Lower lobe of right lung (tissue), 2 donors: ENCODE data around the gene DPP6. TPM values are rescaled to one million over a fixed set of nuclear protein-coding genes. Genes with fewer than 3 reads are reported as not detected.

Source experiments
- ATAC-seq, 2 donors: fragments of 200-7000 bp; cut with Tn5 transposase; one replicate each; pipeline ENCODE4 v1.9.1; 2020 to 2022; ENCODE audit warnings: mild to moderate bottlenecking in 2 of 2, moderate library complexity in 2 of 2
- DNase-seq: peaks from one replicate; pipeline ENCODE4 v3.0.0-alpha.2; 2020
- H3K27ac ChIP-seq: fragments of 200-600 bp; one replicate; pipeline ENCODE4 v1.8.0; 2022
- H3K27me3 ChIP-seq: fragments of 200-600 bp; one replicate; pipeline ENCODE4 v1.8.0; 2022; ENCODE audit warnings: low read depth
- H3K36me3 ChIP-seq: fragments of 200-600 bp; one replicate; pipeline ENCODE4 v1.8.0; 2022; ENCODE audit warnings: mild to moderate bottlenecking
- H3K4me1 ChIP-seq: fragments of 200-600 bp; one replicate; pipeline ENCODE4 v1.8.0; 2022
- H3K4me3 ChIP-seq: fragments of 200-600 bp; one replicate; pipeline ENCODE4 v1.8.0; 2022; ENCODE audit warnings: mild to moderate bottlenecking
- H3K9me3 ChIP-seq: fragments of 200-600 bp; one replicate; pipeline ENCODE4 v1.8.0; 2022
- CTCF ChIP-seq: fragments of 200-600 bp; IDR thresholded peaks from one replicate; pipeline ENCODE4 v1.8.0; 2022; ENCODE audit warnings: antibody characterized with exemption, mild to moderate bottlenecking
- intact Hi-C: fragments of 100-400 bp; cut with DNase I; formaldehyde crosslinking; loops from one replicate; pipeline ENCODE4 v1.11.0; 2022
- total RNA-seq: library from RNA; stranded (reverse); fragmentation: NEBNext Ultra II Directional; extraction: Animal tissue kit (Norgen Biotek cat#: 25700); gene quantifications from one replicate; pipeline ENCODE4 v1.2.1, GENCODE V29; 2021
- donor health status: DM: no; HTN: yes; CAD: no; lungs with severe emphysema.

Gene DPP6
- total RNA-seq, 1 donor from 2014 or later: 0.71 TPM

- H3K36me3 ChIP-seq: no peaks in the 10 kb centered on the region
- H3K27me3 ChIP-seq: peaks cover 22% of the 10 kb centered on the region
- H3K4me1 ChIP-seq: no peaks in the 10 kb centered on the region
- intact Hi-C loops: no loop called here
- TF ChIP-seq CTCF: no peak
- no peak overlapping the region for H3K4me3 ChIP-seq
- H3K27ac ChIP-seq: no peak overlapping the region
- H3K9me3 ChIP-seq: no peaks in the 10 kb centered on the region
- DNase-seq (no peak), ATAC-seq (no peak)
Measured at GRCh38 chr7:154896076-154896475, 843.9 kb downstream of the DPP6 start.

- no peak for DNase-seq
- ATAC-seq: peak in 1 of 2 donors; percentile 9
Measured at GRCh38 chr7:154898973-154899855, 847.0 kb downstream of the DPP6 start.

GRCh38 chr7:154899862-154900261, 847.7 kb downstream of the DPP6 start:
- H3K36me3 ChIP-seq: no peaks in the 10 kb centered on the region
- ATAC-seq (no peak), DNase-seq (no peak)
- H3K27me3 ChIP-seq: peaks cover 7% of the 10 kb centered on the region
- H3K27ac ChIP-seq: no peak overlapping the region
- intact Hi-C loops: no loop called here
- H3K4me1 ChIP-seq: no peaks in the 10 kb centered on the region
- H3K4me3 ChIP-seq: no peak overlapping the region
- H3K9me3 ChIP-seq: no peaks in the 10 kb centered on the region
- no peak for TF ChIP-seq CTCF

More at GRCh38 chr7:154898973-154899855, 847.0 kb downstream of the DPP6 start:
- H3K4me3 ChIP-seq: no peak overlapping the region
- peaks cover 7% of the 10 kb centered on the region for H3K27me3 ChIP-seq
- no peaks in the 10 kb centered on the region for H3K4me1 ChIP-seq
- intact Hi-C loops: no loop called here
- no peak overlapping the region for H3K27ac ChIP-seq
- no peaks in the 10 kb centered on the region for H3K9me3 ChIP-seq
- no peaks in the 10 kb centered on the region for H3K36me3 ChIP-seq
- no peak for TF ChIP-seq CTCF

- ATAC-seq (no peak), DNase-seq (no peak)
- Histone ChIP-seq H3K27me3 (no peaks in the 10 kb centered on the region), H3K9me3 (no peaks in the 10 kb centered on the region), H3K27ac (no peak overlapping the region), H3K4me3 (no peak overlapping the region), H3K36me3 (no peaks in the 10 kb centered on the region), H3K4me1 (no peaks in the 10 kb centered on the region)
- TF ChIP-seq CTCF: no peak
- intact Hi-C loops: no loop called here
Measured at GRCh38 chr7:154902600-154903082, 850.4 kb downstream of the DPP6 start.

GRCh38 chr7:154903083-154903731, 851.0 kb downstream of the DPP6 start:
- intact Hi-C loops: no loop called here
- Histone ChIP-seq H3K4me3 (no peak overlapping the region), H3K27ac (no peak overlapping the region), H3K4me1 (no peaks in the 10 kb centered on the region), H3K9me3 (no peaks in the 10 kb centered on the region), H3K36me3 (no peaks in the 10 kb centered on the region), H3K27me3 (no peaks in the 10 kb centered on the region)
- DNase-seq: no peak
- TF ChIP-seq CTCF: no peak
- no peak for ATAC-seq
